Pancreas (tissue), 10 donors: ENCODE data around the gene UBAC2. TPM values are rescaled to one million over a fixed set of nuclear protein-coding genes. Genes with fewer than 3 reads are reported as not detected.

ENCODE experiments used
- ATAC-seq, 4 donors: fragments of 200-7000 bp; cut with Tn5 transposase; one replicate each; pipeline versions ENCODE4 v1.8.0 to v1.9.1; 2020; ENCODE audit warnings: mild to moderate bottlenecking in 4 of 4, moderate library complexity in 4 of 4
- DNase-seq, 6 donors: peaks; one replicate each; pipeline ENCODE4 v3.0.0-alpha.2; 2020
- FAIRE-seq: peaks from 2 replicates; lab custom pipeline; 2012; peaks lifted over from hg19 to GRCh38; lab: Jason Lieb, UNC
- H3K27ac ChIP-seq, 4 donors: fragments of 200-600 bp; sonication (generic); 1 replicate in 3 of 4; 2 replicates in 1 of 4; pipeline versions ENCODE4 v1.5.0 to v1.8.0; 2020
- H3K27me3 ChIP-seq, 4 donors: fragments of 200-600 bp; one replicate each; pipeline ENCODE4 v1.8.0; 2021
- H3K36me3 ChIP-seq, 3 donors: fragments of 200-600 bp; sonication (generic) in 1 of 3; one replicate each; pipeline versions ENCODE4 v1.5.0 to v1.8.0; 2020 to 2021
- H3K4me1 ChIP-seq, 3 donors: fragments of 200-600 bp; one replicate each; pipeline ENCODE4 v1.8.0; 2021
- H3K4me3 ChIP-seq, 4 donors: fragments of 200-600 bp; sonication (generic) in 2 of 4; one replicate each; pipeline versions ENCODE4 v1.5.0 to v1.8.0; 2020 to 2021
- H3K9me3 ChIP-seq, 4 donors: fragments of 200-600 bp; one replicate each; pipeline ENCODE4 v1.8.0; 2021
- CTCF ChIP-seq, 4 donors: fragments of 200-600 bp; sonication (generic) in 3 of 4; IDR thresholded peaks; one replicate each; pipeline versions ENCODE4 v1.5.0 to v1.8.0; 2021; ENCODE audit warnings: antibody characterized with exemption in 4 of 4
- WGBS, 2 donors: extraction: QIAGEN DNeasy Blood & Tissue Kit; methylation state at CpG; one replicate each; pipeline ENCODE4 v1.1.7; 2013; 5-methylcytosine and 5-hydroxymethylcytosine counted together
- intact Hi-C, 3 donors: fragments of 100-400 bp; cut with DNase I; formaldehyde crosslinking; loops; one replicate each; pipeline versions ENCODE4 v1.11.1 to v1.14.2; 2022
- polyA plus RNA-seq, 2 donors: library from polyadenylated mRNA; stranded (reverse); fragments of 200-250 nt; gene quantifications; one replicate each; pipeline ENCODE4 v1.2.3, GENCODE V29; 2013
- total RNA-seq, 6 donors: library from RNA; stranded (reverse); fragmentation: NEBNext Ultra II Directional in 4 of 6; extraction: Animal tissue kit (Norgen Biotek cat#: 25700) in 4 of 6; gene quantifications; one replicate each; pipeline versions ENCODE4 v1.2.1 to v1.2.4, GENCODE V29; 2021 to 2023
- donor health status: healthy with polysubstance abuse.
- donor health status: DM: no; HTN: no; CAD: no; lungs with moderate emphysema.
- donor health status: DM: no; HTN: no; CAD: no.
- donor health status: control.
- donor health status: control.
- donor health status: Bipolar disorder and iron deficiency.
- donor health status: DM: yes; HTN: yes; CAD: no.
- donor health status: DM: no; HTN: no; CAD: no.
- donor health status: DM: no; HTN: no; CAD: no.
- donor health status: DM: yes; HTN: yes; CAD: no.

UBAC2 gene
- total and polyA plus RNA-seq, 8 donors = 17.5 to 29.5 (median 26.9) TPM

GRCh38 chr13:99162567-99163361, 37.9 kb upstream of the UBAC2 start:
- H3K9me3 ChIP-seq = no peaks in the 10 kb centered on the region
- H3K4me3 ChIP-seq = no peak overlapping the region
- peaks cover 0 to 6% (median 0%) of the 10 kb centered on the region in 4 donors for H3K27me3 ChIP-seq
- no peak for TF ChIP-seq CTCF (IDR thresholded peaks at IDR 0.05)
- no peak for ATAC-seq
- H3K27ac ChIP-seq = no peak overlapping the region
- no peak for DNase-seq
- FAIRE-seq = no peak
- intact Hi-C loops = no loop called here
- H3K4me1 ChIP-seq = no peaks in the 10 kb centered on the region
- WGBS, 2 donors = 77 to 79% methylated on average over 13 of the region's 13 CpGs
- no peaks in the 10 kb centered on the region for H3K36me3 ChIP-seq

- WGBS, 2 donors = 61 to 77% methylated on average over 5 of the region's 5 CpGs
- DNase-seq (no peak), FAIRE-seq (no peak), ATAC-seq (no peak)
- no peak overlapping the region for H3K4me3 ChIP-seq
- H3K27me3 ChIP-seq = peaks cover 0 to 6% (median 0%) of the 10 kb centered on the region in 4 donors
- TF ChIP-seq CTCF (IDR thresholded peaks at IDR 0.05) = no peak
- no peaks in the 10 kb centered on the region for H3K36me3 ChIP-seq
- no peak overlapping the region for H3K27ac ChIP-seq
- no peaks in the 10 kb centered on the region for H3K9me3 ChIP-seq
- intact Hi-C loops = no loop called here
- no peaks in the 10 kb centered on the region for H3K4me1 ChIP-seq
These were observed 36.4 kb upstream of the UBAC2 start for GRCh38 chr13:99164226-99164625.

GRCh38 chr13:99165753-99166587, 34.7 kb upstream of the UBAC2 start:
- Histone ChIP-seq H3K36me3 (no peaks in the 10 kb centered on the region), H3K27me3 (peaks cover 0 to 6% (median 0%) of the 10 kb centered on the region in 4 donors), H3K27ac (no peak overlapping the region), H3K4me1 (no peaks in the 10 kb centered on the region), H3K4me3 (no peak overlapping the region), H3K9me3 (no peaks in the 10 kb centered on the region)
- no peak for TF ChIP-seq CTCF (IDR thresholded peaks at IDR 0.05)
- FAIRE-seq = no peak
- ATAC-seq = no peak
- DNase-seq = no peak
- 77 to 87% methylated on average over 5 of the region's 5 CpGs for WGBS, 2 donors
- intact Hi-C loops = no loop called here

GRCh38 chr13:99172951-99173350, 27.7 kb upstream of the UBAC2 start:
- DNase-seq (no peak), FAIRE-seq (no peak), ATAC-seq (no peak)
- H3K27me3 ChIP-seq = no peaks in the 10 kb centered on the region
- intact Hi-C loops = no loop called here
- no peak for TF ChIP-seq CTCF (IDR thresholded peaks at IDR 0.05)
- WGBS, 2 donors = 74 to 78% methylated on average over 18 of the region's 18 CpGs
- H3K9me3 ChIP-seq = no peaks in the 10 kb centered on the region
- H3K4me1 ChIP-seq = no peaks in the 10 kb centered on the region
- no peak overlapping the region for H3K27ac ChIP-seq
- no peaks in the 10 kb centered on the region for H3K36me3 ChIP-seq
- H3K4me3 ChIP-seq = no peak overlapping the region
